GM12878 (cell line): ENCODE measurements around the gene SNRPD3. TPM values are rescaled to one million over a fixed set of nuclear protein-coding genes. Genes with fewer than 3 reads are reported as not detected.
A peak's percentile ranks its signal among the peaks of the same experiment; 100 is the strongest.

ENCODE experiments used
- BRCA1 ChIP-seq: IDR thresholded peaks from 2 replicates; pipeline ENCODE4 v1.6.1; 2011; ENCODE audit warnings: low read depth, low read length, improper control_type of control experiment
- CBFB ChIP-seq: IDR thresholded peaks from 2 replicates; pipeline ENCODE4 v1.6.1; 2016; ENCODE audit warnings: antibody characterized with exemption, low read depth
- CBX5 ChIP-seq: sonication (generic); IDR thresholded peaks from 2 replicates; pipeline ENCODE4 v1.6.1; 2016; ENCODE audit warnings: low read depth, moderate library complexity, mild to moderate bottlenecking, inconsistent platforms
- E4F1 ChIP-seq: fragments of 450-650 bp; IDR thresholded peaks from 2 replicates; pipeline ENCODE4 v1.6.1; 2018; ENCODE audit warnings: borderline replicate concordance, mild to moderate bottlenecking; ENCODE audit not compliant: partially characterized antibody
- EED ChIP-seq: sonication (generic); IDR thresholded peaks from 2 replicates; pipeline ENCODE4 v1.6.1; 2016; ENCODE audit warnings: antibody characterized with exemption, low read depth
- ESRRA ChIP-seq: IDR thresholded peaks from 2 replicates; pipeline ENCODE4 v1.6.1; 2012; ENCODE audit warnings: mild to moderate bottlenecking, low read length, improper control_type of control experiment
- GATAD2B ChIP-seq: fragments of 450-650 bp; conservative IDR thresholded peaks from 2 replicates; pipeline ENCODE4 v1.6.1; 2017; ENCODE audit warnings: low read depth, mild to moderate bottlenecking, moderate library complexity
- HCFC1 ChIP-seq: fragments of 150-350 bp; IDR thresholded peaks from 2 replicates; pipeline ENCODE4 v1.6.1; 2014; ENCODE audit warnings: low read length
- IKZF1 ChIP-seq: fragments of 450-650 bp; conservative IDR thresholded peaks from 2 replicates; pipeline ENCODE4 v1.6.1; 2017; ENCODE audit warnings: antibody characterized with exemption, mild to moderate bottlenecking
- IKZF2 ChIP-seq, 2 experiments: fragments of 450-650 bp; IDR thresholded peaks; 2 replicates each; pipeline ENCODE4 v1.6.1; 2017; ENCODE audit warnings: mild to moderate bottlenecking in 2 of 2, moderate library complexity in 2 of 2
- MTA2 ChIP-seq: fragments of 450-650 bp; IDR thresholded peaks from 2 replicates; pipeline ENCODE4 v1.6.1; 2016; ENCODE audit warnings: low read depth, mild to moderate bottlenecking, moderate library complexity
- NR2C1 ChIP-seq: fragments of 450-650 bp; IDR thresholded peaks from 2 replicates; pipeline ENCODE4 v1.6.1; 2017; ENCODE audit warnings: antibody characterized with exemption, mild to moderate bottlenecking, moderate library complexity
- NR2C2 ChIP-seq: IDR thresholded peaks from 2 replicates; pipeline ENCODE4 v1.6.1; 2011; ENCODE audit warnings: borderline replicate concordance, low read depth; ENCODE audit not compliant: control insufficient read depth, insufficient read length
- POLR2A ChIP-seq: IDR thresholded peaks from 2 replicates; pipeline ENCODE4 v1.6.1; 2011; ENCODE audit warnings: low read depth, mild to moderate bottlenecking, low read length
- POLR2AphosphoS5 ChIP-seq: IDR thresholded peaks from 2 replicates; pipeline ENCODE4 v1.6.1; 2011; ENCODE audit warnings: mild to moderate bottlenecking, low read length, inconsistent platforms
- POU2F2 ChIP-seq: IDR thresholded peaks from 3 replicates; pipeline ENCODE4 v1.6.1; 2011; ENCODE audit warnings: low read depth, mild to moderate bottlenecking, low read length, borderline replicate concordance
- SMAD1 ChIP-seq: fragments of 450-650 bp; IDR thresholded peaks from 2 replicates; pipeline ENCODE4 v1.6.1; 2018; ENCODE audit warnings: mild to moderate bottlenecking, low read depth; ENCODE audit not compliant: partially characterized antibody
- SMARCA5 ChIP-seq: fragments of 450-650 bp; IDR thresholded peaks from 2 replicates; pipeline ENCODE4 v1.6.1; 2017; ENCODE audit warnings: mild to moderate bottlenecking
- SUPT20H ChIP-seq: IDR thresholded peaks from 2 replicates; pipeline ENCODE4 v1.6.1; 2011; ENCODE audit warnings: low read depth, mild to moderate bottlenecking, low read length, moderate library complexity, borderline replicate concordance; ENCODE audit not compliant: control insufficient read depth
- ZBED1 ChIP-seq: IDR thresholded peaks from 2 replicates; pipeline ENCODE4 v1.6.1; 2016; ENCODE audit warnings: borderline replicate concordance
- polyA plus RNA-seq, 11 experiments: library from polyadenylated mRNA; depleted of rRNA in 4 of 11; unstranded in 6 of 11; stranded (reverse) in 5 of 11; fragments of >200 nt; fragmentation: Nextera tagmentation in 4 of 11; fragmentation: Illumina TruSeq in 1 of 11; extraction: Ambion mirVana in 4 of 11; extraction: Trizol in 1 of 11; gene quantifications; 1 replicate in 1 of 11; 2 replicates in 10 of 11; pipeline versions ENCODE4 v1.2.1 to v1.2.3, GENCODE V29; 2011 to 2016; ENCODE audit warnings: inconsistent platforms in 2 of 11, missing spikeins in 2 of 11, low read depth in 1 of 11
- total RNA-seq, 4 experiments: library from RNA; depleted of rRNA in 3 of 4; stranded (reverse); fragments of >200 nt in 3 of 4; fragmentation: Illumina TruSeq in 1 of 4; extraction: Trizol in 1 of 4; gene quantifications; 2 replicates each; pipeline versions ENCODE4 v1.2.1 to v1.2.3, GENCODE V29; 2013 to 2021
- TF ChIP-seq, protein P1 (sequence below): fragments of 450-650 bp; IDR thresholded peaks from 2 replicates; pipeline ENCODE4 v1.6.1; 2017; ENCODE audit warnings: low read depth, mild to moderate bottlenecking, moderate library complexity
- TF ChIP-seq, protein P2 (sequence below): fragments of 450-650 bp; IDR thresholded peaks from 2 replicates; pipeline ENCODE4 v1.6.1; 2017; ENCODE audit warnings: mild to moderate bottlenecking, moderate library complexity

SNRPD3 gene
- total and polyA plus RNA-seq, 10 of the 15 experiments (the other 5 are each of a cell fraction or from before 2014, with no cell fraction given): 112 to 324 (median 242) TPM

DNA sequence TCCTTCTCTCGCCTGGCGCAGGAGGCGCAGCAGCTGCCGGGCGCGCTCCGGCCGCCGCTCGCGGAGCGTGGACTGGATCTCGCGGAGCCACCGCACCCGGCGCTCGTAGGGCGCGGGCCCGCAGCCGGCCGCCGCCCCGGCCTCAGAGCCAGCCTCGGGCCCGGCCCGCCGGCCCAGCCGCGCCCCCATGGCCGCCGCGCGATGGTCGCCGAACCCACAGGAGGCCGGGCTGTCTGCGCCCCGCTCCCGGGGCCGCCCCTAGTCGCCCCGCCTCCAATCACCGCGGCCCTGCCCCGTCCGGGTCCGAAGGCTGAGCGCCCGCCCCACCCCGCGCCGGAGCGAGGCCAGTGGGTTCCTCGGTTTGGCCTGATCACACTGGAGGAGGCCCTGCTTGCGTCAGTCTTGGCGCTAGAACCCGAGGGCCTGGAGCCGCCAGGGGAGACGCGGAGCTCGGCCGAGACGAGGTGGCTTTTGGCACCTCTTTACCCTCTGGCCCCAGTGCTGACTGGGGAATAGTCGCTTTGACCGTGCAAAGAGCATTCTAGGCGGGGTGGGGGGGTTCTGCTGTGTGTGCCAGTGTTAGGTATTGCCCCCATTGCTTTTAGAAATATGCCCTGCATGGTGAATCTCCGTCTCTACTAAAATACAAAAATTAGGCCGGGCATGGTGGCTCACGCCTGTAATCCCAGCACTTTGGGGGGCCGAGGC, 37.2 kb downstream of the SNRPD3 start, which contains the start of gene LRRC75B (continued):
- TF ChIP-seq ZBED1: no peak
- TF ChIP-seq NR2C1: no peak
- TF ChIP-seq IKZF1: peak; percentile 53
- TF ChIP-seq HCFC1: no peak
- no peak for TF ChIP-seq SMARCA5
- TF ChIP-seq, protein P1, sequence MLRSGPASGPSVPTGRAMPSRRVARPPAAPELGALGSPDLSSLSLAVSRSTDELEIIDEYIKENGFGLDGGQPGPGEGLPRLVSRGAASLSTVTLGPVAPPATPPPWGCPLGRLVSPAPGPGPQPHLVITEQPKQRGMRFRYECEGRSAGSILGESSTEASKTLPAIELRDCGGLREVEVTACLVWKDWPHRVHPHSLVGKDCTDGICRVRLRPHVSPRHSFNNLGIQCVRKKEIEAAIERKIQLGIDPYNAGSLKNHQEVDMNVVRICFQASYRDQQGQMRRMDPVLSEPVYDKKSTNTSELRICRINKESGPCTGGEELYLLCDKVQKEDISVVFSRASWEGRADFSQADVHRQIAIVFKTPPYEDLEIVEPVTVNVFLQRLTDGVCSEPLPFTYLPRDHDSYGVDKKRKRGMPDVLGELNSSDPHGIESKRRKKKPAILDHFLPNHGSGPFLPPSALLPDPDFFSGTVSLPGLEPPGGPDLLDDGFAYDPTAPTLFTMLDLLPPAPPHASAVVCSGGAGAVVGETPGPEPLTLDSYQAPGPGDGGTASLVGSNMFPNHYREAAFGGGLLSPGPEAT: no peak
- no peak for TF ChIP-seq ESRRA
- TF ChIP-seq CBX5: no peak
- TF ChIP-seq CBFB: no peak
- no peak for TF ChIP-seq MTA2
- TF ChIP-seq SMAD1: no peak
- TF ChIP-seq E4F1: no peak
- TF ChIP-seq POLR2AphosphoS5: no peak; the same call in 1 of the 2 replicates
- TF ChIP-seq POU2F2: no peak
- TF ChIP-seq SUPT20H: no peak
- TF ChIP-seq, protein P2, sequence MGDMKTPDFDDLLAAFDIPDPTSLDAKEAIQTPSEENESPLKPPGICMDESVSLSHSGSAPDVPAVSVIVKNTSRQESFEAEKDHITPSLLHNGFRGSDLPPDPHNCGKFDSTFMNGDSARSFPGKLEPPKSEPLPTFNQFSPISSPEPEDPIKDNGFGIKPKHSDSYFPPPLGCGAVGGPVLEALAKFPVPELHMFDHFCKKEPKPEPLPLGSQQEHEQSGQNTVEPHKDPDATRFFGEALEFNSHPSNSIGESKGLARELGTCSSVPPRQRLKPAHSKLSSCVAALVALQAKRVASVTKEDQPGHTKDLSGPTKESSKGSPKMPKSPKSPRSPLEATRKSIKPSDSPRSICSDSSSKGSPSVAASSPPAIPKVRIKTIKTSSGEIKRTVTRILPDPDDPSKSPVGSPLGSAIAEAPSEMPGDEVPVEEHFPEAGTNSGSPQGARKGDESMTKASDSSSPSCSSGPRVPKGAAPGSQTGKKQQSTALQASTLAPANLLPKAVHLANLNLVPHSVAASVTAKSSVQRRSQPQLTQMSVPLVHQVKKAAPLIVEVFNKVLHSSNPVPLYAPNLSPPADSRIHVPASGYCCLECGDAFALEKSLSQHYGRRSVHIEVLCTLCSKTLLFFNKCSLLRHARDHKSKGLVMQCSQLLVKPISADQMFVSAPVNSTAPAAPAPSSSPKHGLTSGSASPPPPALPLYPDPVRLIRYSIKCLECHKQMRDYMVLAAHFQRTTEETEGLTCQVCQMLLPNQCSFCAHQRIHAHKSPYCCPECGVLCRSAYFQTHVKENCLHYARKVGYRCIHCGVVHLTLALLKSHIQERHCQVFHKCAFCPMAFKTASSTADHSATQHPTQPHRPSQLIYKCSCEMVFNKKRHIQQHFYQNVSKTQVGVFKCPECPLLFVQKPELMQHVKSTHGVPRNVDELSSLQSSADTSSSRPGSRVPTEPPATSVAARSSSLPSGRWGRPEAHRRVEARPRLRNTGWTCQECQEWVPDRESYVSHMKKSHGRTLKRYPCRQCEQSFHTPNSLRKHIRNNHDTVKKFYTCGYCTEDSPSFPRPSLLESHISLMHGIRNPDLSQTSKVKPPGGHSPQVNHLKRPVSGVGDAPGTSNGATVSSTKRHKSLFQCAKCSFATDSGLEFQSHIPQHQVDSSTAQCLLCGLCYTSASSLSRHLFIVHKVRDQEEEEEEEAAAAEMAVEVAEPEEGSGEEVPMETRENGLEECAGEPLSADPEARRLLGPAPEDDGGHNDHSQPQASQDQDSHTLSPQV: no peak
- TF ChIP-seq POLR2A: peak; percentile 41; the same call in 1 of the 2 replicates
- TF ChIP-seq EED: no peak
- TF ChIP-seq BRCA1: no peak
- no peak for TF ChIP-seq IKZF2 (IDR thresholded peaks at IDR 0.05)
- 0 out of 2 replicates have a peak, but pooled peaks have one; percentile 20 for TF ChIP-seq GATAD2B
- TF ChIP-seq NR2C2: no peak
